ENCODE results near the gene TRMT2A. TPM values are rescaled to one million over a fixed set of nuclear protein-coding genes. Genes with fewer than 3 reads are reported as not detected.

The TRMT2A gene
- total RNA-seq, 1 donor from 2014 or later, result 21.3 TPM

DNA sequence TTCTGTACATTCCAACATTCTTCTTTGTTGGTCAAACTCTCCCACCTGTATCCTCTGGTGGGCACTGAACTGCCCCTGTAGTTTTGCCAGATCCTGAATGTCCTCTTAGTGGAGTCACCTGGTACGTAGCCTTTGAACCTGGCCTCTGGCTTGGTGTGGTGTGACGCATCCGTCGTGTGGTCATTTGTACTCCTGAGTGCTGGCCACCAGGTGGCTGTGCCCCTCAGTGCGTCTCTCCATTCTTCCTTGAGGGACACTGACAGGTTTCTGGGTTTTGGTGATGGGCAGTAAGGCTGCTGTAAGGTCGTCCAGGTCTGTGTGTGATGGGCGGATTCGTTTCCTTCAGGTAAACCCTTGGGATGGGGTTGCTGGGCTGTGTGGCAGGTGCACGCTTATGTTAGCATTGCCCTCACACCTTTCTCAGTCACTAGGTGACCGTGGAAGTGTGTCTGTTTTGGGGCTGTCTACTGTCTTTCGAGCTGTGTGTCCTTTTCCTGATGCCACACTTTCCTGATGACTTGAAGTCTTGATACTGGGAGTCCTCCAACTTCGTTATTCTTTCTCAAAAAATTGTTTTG is 14.7 kb downstream of the TRMT2A start:
- no peak overlapping the region for H3K4me3 ChIP-seq (ENCODE audit: low read depth, low read length)
- TF ChIP-seq CTCF (conservative IDR thresholded peaks at IDR 0.05; ENCODE audit: low read depth, low read length), result peak; percentile 28
- no peak for DNase-seq (ENCODE audit: low read depth)

DNA sequence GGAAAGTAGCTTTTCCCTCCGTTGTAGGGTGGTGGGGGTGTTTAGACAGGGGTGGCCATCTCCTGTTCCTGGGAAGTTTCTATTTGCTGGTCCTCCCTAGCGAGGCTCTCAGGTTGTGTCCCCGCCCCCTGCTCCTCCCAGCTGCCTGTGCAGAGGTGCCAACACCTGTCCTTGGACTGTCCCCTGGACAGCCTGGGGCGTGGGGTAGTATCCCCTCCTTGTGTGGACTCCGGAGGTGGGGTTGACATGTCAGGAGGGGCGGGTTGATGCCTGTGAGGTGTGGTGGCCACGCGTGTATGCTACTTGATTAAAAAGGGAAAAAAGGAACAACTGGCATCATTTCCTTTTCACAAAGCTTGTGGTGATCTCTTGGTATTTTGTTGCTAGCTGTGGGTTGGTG is 15.4 kb downstream of the TRMT2A start:
- H3K4me3 ChIP-seq (ENCODE audit: low read depth, low read length), result no peak overlapping the region
- no peak for TF ChIP-seq CTCF (conservative IDR thresholded peaks at IDR 0.05; ENCODE audit: low read depth, low read length)
- DNase-seq (ENCODE audit: low read depth), result no peak

DNA sequence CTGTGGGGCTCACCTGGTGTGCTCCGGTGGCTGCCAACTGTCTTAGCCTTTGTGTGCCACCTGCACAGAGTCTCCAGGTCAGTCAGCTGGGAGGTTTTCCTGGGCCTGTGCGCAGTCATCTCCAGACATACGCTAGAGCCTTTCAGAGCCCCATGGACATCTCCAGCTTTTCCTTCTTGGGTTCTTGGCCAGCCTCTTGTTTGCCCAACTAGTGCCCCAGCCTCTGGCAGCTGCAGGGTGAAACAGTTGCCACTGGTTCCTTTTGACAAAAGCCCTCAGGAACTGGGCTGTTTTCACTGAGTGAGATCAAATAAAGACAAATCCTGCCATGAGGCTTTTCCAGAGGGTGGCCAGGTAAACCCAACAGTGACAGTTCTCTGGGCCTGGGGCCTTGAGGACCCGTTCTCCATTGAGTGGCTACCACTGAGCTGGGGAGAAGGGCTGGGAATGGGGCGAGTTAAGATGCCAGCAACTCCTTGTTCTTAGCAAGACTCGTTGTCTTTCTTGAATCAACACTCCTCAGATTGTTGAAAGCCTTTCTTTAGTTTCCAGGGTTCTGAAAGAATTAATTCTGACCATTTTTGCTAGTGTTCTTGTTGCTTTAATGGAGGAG is 17.8 kb downstream of the TRMT2A start:
- no peak overlapping the region for H3K4me3 ChIP-seq (ENCODE audit: low read depth, low read length)
- no peak for TF ChIP-seq CTCF (conservative IDR thresholded peaks at IDR 0.05; ENCODE audit: low read depth, low read length)
- DNase-seq (ENCODE audit: low read depth), result no peak

DNA sequence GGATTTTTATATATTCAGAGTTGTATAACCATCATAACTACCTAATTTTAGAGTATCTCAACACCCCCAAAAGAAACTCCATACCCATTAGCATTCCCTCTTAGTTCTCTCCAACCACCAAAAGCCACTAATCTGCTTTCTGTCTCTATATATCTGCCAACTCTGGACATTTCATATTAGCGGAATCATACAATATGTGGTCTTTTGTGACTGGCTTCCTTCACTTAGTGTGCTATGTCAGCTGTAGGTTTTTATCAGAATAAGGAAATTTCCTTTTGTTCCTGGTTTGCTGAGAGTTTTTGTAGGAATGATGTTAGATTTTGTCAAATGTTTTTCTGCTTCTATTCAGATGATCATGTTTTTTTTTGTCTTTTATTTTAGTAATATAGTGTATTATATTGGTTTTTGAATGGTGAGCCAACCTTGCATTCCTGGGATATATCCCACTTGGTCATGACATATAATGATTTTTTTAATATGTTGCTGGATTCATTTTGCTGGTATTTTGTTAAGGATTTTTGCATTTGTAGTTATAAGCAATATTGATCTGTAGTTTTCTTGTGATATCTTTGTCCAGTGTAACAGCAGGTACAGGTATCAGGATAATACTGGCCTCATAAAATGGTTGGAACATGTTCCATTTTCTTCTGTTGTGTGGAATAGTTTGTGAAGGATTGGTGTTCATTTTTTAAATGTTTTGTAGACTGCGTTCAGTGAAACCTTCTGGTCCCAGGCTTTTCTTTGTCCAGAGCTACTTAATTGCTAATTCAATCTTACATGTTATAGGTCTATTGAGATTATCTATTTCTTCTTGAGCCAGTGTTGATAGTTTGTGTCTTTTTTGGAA is 20.2 kb downstream of the TRMT2A start:
- H3K4me3 ChIP-seq (ENCODE audit: low read depth, low read length), result no peak overlapping the region
- DNase-seq (ENCODE audit: low read depth), result no peak

GRCh38 chr22:20095521-20095920 is 21.5 kb downstream of the TRMT2A start:
- DNase-seq (ENCODE audit: low read depth), result no peak
- H3K4me3 ChIP-seq (ENCODE audit: low read depth, low read length), result no peak overlapping the region
- no peak for TF ChIP-seq CTCF (conservative IDR thresholded peaks at IDR 0.05; ENCODE audit: low read depth, low read length)

More for the DNA sequence above, 20.2 kb downstream of the TRMT2A start:
- no peak for TF ChIP-seq CTCF (conservative IDR thresholded peaks at IDR 0.05; ENCODE audit: low read depth, low read length)

GRCh38 chr22:20094197-20094807 is 22.7 kb downstream of the TRMT2A start:
- no peak for DNase-seq (ENCODE audit: low read depth)
- no peak overlapping the region for H3K4me3 ChIP-seq (ENCODE audit: low read depth, low read length)
- no peak for TF ChIP-seq CTCF (conservative IDR thresholded peaks at IDR 0.05; ENCODE audit: low read depth, low read length)

Measured in epithelial cell of proximal tubule (primary cell).